H1 (cell line): ENCODE data around the gene MATK.

Source experiments
- JUND ChIP-seq: IDR thresholded peaks from 2 replicates; pipeline ENCODE4 v1.6.1; 2011; ENCODE audit warnings: mild to moderate bottlenecking, improper control_type of control experiment, low read length
- SRF ChIP-seq: IDR thresholded peaks from 2 replicates; pipeline ENCODE4 v1.6.1; 2011; ENCODE audit warnings: mild to moderate bottlenecking, low read depth, low read length, moderate library complexity
- TF ChIP-seq, protein P1 (sequence below), 3 experiments: IDR thresholded peaks; 1 replicate in 2 of 3; 2 replicates in 1 of 3; pipeline versions ENCODE4 v1.5.1 to v1.6.1; 2011; ENCODE audit warnings: low read length in 3 of 3, mild to moderate bottlenecking in 3 of 3, inconsistent platforms in 2 of 3, low read depth in 1 of 3, moderate library complexity in 1 of 3; ENCODE audit not compliant: insufficient read depth in 1 of 3; ENCODE audit errors: control extremely low read depth in 1 of 3

DNA sequence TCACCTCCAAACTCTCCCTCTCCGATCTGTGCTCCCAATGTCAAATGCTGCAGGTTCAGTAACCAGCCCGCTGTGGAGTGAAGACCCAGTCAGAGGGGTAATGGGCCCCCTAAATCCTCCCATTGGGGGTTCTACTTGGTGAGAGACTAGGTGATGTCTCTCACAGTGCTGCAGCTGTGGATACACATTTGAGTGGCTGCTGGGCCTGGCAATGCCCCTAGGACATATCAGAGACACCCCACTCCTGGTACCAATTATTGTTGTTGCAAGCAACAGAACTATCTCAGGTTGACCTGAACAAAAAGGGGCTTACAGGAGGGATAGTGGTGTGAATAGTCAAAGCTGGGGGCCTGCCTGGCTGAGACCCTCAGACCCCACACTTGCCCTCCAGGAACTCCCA is 4.6 kb downstream of the MATK start:
- TF ChIP-seq JUND (no peak), SRF (no peak)
- TF ChIP-seq, protein P1, sequence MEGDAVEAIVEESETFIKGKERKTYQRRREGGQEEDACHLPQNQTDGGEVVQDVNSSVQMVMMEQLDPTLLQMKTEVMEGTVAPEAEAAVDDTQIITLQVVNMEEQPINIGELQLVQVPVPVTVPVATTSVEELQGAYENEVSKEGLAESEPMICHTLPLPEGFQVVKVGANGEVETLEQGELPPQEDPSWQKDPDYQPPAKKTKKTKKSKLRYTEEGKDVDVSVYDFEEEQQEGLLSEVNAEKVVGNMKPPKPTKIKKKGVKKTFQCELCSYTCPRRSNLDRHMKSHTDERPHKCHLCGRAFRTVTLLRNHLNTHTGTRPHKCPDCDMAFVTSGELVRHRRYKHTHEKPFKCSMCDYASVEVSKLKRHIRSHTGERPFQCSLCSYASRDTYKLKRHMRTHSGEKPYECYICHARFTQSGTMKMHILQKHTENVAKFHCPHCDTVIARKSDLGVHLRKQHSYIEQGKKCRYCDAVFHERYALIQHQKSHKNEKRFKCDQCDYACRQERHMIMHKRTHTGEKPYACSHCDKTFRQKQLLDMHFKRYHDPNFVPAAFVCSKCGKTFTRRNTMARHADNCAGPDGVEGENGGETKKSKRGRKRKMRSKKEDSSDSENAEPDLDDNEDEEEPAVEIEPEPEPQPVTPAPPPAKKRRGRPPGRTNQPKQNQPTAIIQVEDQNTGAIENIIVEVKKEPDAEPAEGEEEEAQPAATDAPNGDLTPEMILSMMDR (IDR thresholded peaks at IDR 0.05; ENCODE audit: control extremely low read depth in 1 of 3, insufficient read depth in 1 of 3, low read depth in 1 of 3, low read length in 3 of 3) = no peak
